Endodermal cell (in vitro differentiated cells): ENCODE measurements around the gene KIAA1958. TPM values are rescaled to one million over a fixed set of nuclear protein-coding genes. Genes with fewer than 3 reads are reported as not detected.

ENCODE experiments used
- DNase-seq: peaks from one replicate; pipeline ENCODE4 v3.0.0-alpha.2; 2017
- H3K27ac ChIP-seq: 2 replicates; pipeline ENCODE4 v1.5.1; 2013; ENCODE audit warnings: mild to moderate bottlenecking, low read depth, low read length, moderate library complexity
- H3K27me3 ChIP-seq: 2 replicates; pipeline ENCODE4 v1.6.1; 2013; ENCODE audit warnings: mild to moderate bottlenecking, low read length, moderate library complexity; ENCODE audit not compliant: insufficient read depth, control insufficient read depth, poor library complexity, severe bottlenecking
- H3K36me3 ChIP-seq: 2 replicates; pipeline ENCODE4 v1.7.0; 2013; ENCODE audit warnings: mild to moderate bottlenecking, low read length, moderate library complexity; ENCODE audit not compliant: control insufficient read depth, insufficient read depth
- H3K4me1 ChIP-seq: one replicate; pipeline ENCODE4 v1.7.0; 2013; ENCODE audit warnings: low read length; ENCODE audit not compliant: control insufficient read depth, insufficient read depth
- H3K4me3 ChIP-seq: 2 replicates; pipeline ENCODE4 v1.5.1; 2013; ENCODE audit warnings: mild to moderate bottlenecking, low read length, moderate library complexity
- H3K9ac ChIP-seq: 2 replicates; pipeline ENCODE4 v1.6.1; 2013; ENCODE audit warnings: mild to moderate bottlenecking, low read length, moderate library complexity; ENCODE audit not compliant: poor library complexity, severe bottlenecking; ENCODE audit errors: extremely low read depth
- H3K9me3 ChIP-seq: 2 replicates; pipeline ENCODE4 v1.6.1; 2013; ENCODE audit warnings: mild to moderate bottlenecking, low read length, moderate library complexity; ENCODE audit not compliant: control insufficient read depth
- H3K27ac Mint-ChIP-seq: 2 replicates; pipeline ENCODE4 v1.8.0; 2020; ENCODE audit warnings: mixed read lengths
- H3K27me3 Mint-ChIP-seq: 2 replicates; pipeline ENCODE4 v1.8.0; 2021; ENCODE audit warnings: mild to moderate bottlenecking, mixed read lengths; ENCODE audit not compliant: insufficient read depth
- H3K36me3 Mint-ChIP-seq: 2 replicates; pipeline ENCODE4 v1.8.0; 2020; ENCODE audit warnings: low read depth, mixed read lengths
- H3K4me1 Mint-ChIP-seq: 2 replicates; pipeline ENCODE4 v1.8.0; 2020; ENCODE audit warnings: mixed read lengths
- H3K4me3 Mint-ChIP-seq: 2 replicates; pipeline ENCODE4 v1.8.0; 2020; ENCODE audit warnings: mild to moderate bottlenecking, moderate library complexity, mixed read lengths
- H3K9me3 Mint-ChIP-seq: 2 replicates; pipeline ENCODE4 v1.8.0; 2020; ENCODE audit warnings: mild to moderate bottlenecking, mixed read lengths
- WGBS, 2 experiments: methylation state at CpG; one replicate each; pipeline versions ENCODE4 v1.1.5 to v1.1.7; 2013; ENCODE audit warnings: missing lambda C conversion rate in 2 of 2, mixed read lengths in 1 of 2; ENCODE audit not compliant: insufficient coverage in 1 of 2, insufficient read length in 1 of 2; 5-methylcytosine and 5-hydroxymethylcytosine counted together
- total RNA-seq, 2 donors: library from RNA; stranded (reverse); fragmentation: NEBNext Ultra II Directional in 1 of 2; extraction: Animal tissue kit (Norgen Biotek cat#: 25700) in 1 of 2; gene quantifications; 2 replicates in 1 of 2; 3 replicates in 1 of 2; pipeline ENCODE4 v1.2.1, GENCODE V29; 2021
- TF ChIP-seq, protein P1 (sequence below): fragments of 200-600 bp; sonication (generic); conservative IDR thresholded peaks from 2 replicates; pipeline ENCODE4 v1.5.0; 2021; ENCODE audit warnings: antibody characterized with exemption, mild to moderate bottlenecking

Gene KIAA1958
- total RNA-seq, 2 donors from 2014 or later = 44.6 to 50.9 TPM

DNA sequence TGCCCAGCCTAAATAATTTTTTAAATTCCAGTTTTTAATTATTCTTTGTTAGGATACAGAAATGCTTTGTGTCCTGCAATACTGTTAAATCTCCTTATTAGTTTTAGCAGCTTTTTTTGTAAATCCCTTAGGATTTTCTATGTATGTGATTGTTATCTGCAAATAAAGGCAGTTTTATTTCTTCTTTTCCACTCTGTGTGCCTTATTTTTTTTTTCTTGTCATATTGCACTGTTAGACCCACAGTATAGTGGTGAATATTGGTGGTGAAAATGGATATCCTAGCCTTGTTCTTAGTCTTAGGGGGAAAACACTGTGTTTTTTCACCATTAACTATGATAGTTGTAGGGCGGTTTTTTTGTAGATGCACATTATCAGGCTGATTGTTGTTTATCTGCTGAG lies 11.3 kb upstream of the KIAA1958 start:
- peaks cover 32% of the 10 kb centered on the region for H3K36me3 Mint-ChIP-seq
- H3K4me1 Mint-ChIP-seq = peaks cover 1% of the 10 kb centered on the region
- DNase-seq = no peak
- H3K27me3 Mint-ChIP-seq = no peaks in the 10 kb centered on the region
- no peak overlapping the region for H3K4me3 Mint-ChIP-seq
- Histone ChIP-seq H3K9me3 (peaks cover 13% of the 10 kb centered on the region), H3K4me1 (no peaks in the 10 kb centered on the region), H3K27me3 (no peaks in the 10 kb centered on the region), H3K36me3 (no peaks in the 10 kb centered on the region), H3K27ac (no peak overlapping the region), H3K4me3 (no peak overlapping the region), H3K9ac (no peak overlapping the region)
- TF ChIP-seq, protein P1, sequence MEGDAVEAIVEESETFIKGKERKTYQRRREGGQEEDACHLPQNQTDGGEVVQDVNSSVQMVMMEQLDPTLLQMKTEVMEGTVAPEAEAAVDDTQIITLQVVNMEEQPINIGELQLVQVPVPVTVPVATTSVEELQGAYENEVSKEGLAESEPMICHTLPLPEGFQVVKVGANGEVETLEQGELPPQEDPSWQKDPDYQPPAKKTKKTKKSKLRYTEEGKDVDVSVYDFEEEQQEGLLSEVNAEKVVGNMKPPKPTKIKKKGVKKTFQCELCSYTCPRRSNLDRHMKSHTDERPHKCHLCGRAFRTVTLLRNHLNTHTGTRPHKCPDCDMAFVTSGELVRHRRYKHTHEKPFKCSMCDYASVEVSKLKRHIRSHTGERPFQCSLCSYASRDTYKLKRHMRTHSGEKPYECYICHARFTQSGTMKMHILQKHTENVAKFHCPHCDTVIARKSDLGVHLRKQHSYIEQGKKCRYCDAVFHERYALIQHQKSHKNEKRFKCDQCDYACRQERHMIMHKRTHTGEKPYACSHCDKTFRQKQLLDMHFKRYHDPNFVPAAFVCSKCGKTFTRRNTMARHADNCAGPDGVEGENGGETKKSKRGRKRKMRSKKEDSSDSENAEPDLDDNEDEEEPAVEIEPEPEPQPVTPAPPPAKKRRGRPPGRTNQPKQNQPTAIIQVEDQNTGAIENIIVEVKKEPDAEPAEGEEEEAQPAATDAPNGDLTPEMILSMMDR = no peak
- WGBS, 2 experiments = 100% methylated on average over 1 of the region's 1 CpG; no CpG with 5 or more reads in 1 of the 2 experiments
- no peak overlapping the region for H3K27ac Mint-ChIP-seq
- peaks cover 15% of the 10 kb centered on the region for H3K9me3 Mint-ChIP-seq

DNA sequence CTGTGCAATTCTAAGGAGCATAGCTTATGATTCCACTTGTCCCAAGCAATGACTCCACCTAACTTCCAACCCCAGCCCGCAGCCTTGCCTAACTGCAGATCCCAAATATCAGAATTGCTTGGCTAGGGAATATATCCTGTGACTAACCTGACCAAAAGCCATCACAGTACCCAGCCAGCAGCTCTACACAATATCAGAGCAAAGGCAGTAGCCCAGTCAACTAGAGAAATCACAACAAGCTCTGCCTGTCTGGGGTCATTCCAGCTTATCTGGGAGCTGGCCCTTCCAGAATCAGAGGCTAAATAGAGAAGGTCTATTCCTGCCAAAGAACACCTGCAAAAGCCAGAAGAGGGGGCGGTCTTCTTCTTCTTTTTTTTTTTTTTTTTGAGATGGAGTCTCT lies 9.3 kb upstream of the KIAA1958 start:
- Histone ChIP-seq H3K27ac (no peak overlapping the region), H3K9me3 (peaks cover 13% of the 10 kb centered on the region), H3K4me3 (no peak overlapping the region), H3K4me1 (no peaks in the 10 kb centered on the region), H3K9ac (no peak overlapping the region), H3K36me3 (no peaks in the 10 kb centered on the region), H3K27me3 (no peaks in the 10 kb centered on the region)
- TF ChIP-seq, protein P1 = no peak
- Mint-ChIP-seq H3K4me3 (no peak overlapping the region), H3K36me3 (peaks cover 31% of the 10 kb centered on the region), H3K4me1 (no peaks in the 10 kb centered on the region), H3K27ac (no peak overlapping the region), H3K9me3 (peaks cover 15% of the 10 kb centered on the region), H3K27me3 (no peaks in the 10 kb centered on the region)
- DNase-seq = no peak
- WGBS, 2 experiments = 98 to 100% methylated on average over 1 to 2 of the region's 2 CpGs

DNA sequence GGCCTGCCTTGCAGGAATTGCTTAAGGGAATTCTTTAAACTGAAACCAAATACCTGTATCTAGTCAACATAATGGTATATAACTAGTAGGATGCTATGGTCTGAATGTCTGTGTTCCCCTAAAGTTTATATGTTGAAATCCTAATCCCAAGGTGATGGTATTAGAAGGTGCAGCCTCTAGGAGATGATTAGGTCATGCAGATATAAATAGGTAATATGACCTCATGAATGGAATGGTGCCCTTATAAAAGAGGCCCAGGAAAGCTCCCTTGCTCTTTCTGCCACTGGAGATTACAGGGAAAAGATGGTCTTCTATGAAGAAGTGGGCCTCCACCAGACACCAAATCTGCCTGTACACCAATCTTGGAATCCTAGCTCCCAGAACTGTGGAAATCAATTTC lies 7.4 kb upstream of the KIAA1958 start:
- no peak for DNase-seq
- Histone ChIP-seq H3K4me3 (no peak overlapping the region), H3K4me1 (no peaks in the 10 kb centered on the region), H3K27ac (no peak overlapping the region), H3K9ac (no peak overlapping the region), H3K36me3 (no peaks in the 10 kb centered on the region), H3K27me3 (no peaks in the 10 kb centered on the region), H3K9me3 (peaks cover 13% of the 10 kb centered on the region)
- no peaks in the 10 kb centered on the region for H3K27me3 Mint-ChIP-seq
- H3K4me1 Mint-ChIP-seq = no peaks in the 10 kb centered on the region
- TF ChIP-seq, protein P1 = no peak
- H3K9me3 Mint-ChIP-seq = peaks cover 12% of the 10 kb centered on the region
- no peak overlapping the region for H3K27ac Mint-ChIP-seq
- H3K36me3 Mint-ChIP-seq = peaks cover 30% of the 10 kb centered on the region
- no peak overlapping the region for H3K4me3 Mint-ChIP-seq
